Tibial nerve (tissue), 4 donors: Measurements from ENCODE around the gene DPYSL4.

Experiments used
- EP300 ChIP-seq, 2 donors: sonication (generic); formaldehyde crosslinking; IDR thresholded peaks; one replicate each; pipeline ENCODE4 v1.6.1; 2017; ENCODE audit warnings: antibody characterized with exemption in 2 of 2, mild to moderate bottlenecking in 1 of 2
- TF ChIP-seq, protein P1 (sequence below), 5 experiments: fragments of 200-600 bp in 3 of 5; fragments of 450-650 bp in 2 of 5; sonication (generic) in 3 of 5; IDR thresholded peaks; one replicate each; pipeline ENCODE4 v1.5.1; 2016 to 2019; ENCODE audit warnings: antibody characterized with exemption in 5 of 5, mild to moderate bottlenecking in 3 of 5, moderate library complexity in 2 of 5

DNA sequence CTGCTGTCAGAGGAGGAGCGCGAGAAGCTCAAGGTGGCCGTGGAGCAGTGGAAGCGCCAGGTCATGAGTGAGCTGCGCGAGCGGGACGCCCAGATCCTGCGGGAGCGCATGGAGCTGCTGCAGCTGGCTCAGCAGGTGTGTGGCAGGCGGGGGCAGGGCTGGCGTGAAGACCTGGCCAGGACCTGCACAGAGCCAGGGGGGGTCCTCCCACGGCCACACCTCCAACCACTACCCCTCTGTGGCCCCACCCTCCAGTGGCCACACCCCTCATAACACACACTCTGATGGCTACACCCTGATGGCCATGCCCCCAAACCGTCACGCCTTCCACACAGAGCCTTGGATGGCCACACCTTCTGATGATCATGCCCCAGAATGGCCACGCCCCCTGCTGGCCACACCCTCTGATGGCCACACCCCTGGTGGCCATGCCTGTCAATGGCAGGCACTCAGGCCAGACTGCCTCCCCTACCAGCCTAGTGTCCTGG, 23.4 kb upstream of the DPYSL4 start:
- TF ChIP-seq, protein P1, sequence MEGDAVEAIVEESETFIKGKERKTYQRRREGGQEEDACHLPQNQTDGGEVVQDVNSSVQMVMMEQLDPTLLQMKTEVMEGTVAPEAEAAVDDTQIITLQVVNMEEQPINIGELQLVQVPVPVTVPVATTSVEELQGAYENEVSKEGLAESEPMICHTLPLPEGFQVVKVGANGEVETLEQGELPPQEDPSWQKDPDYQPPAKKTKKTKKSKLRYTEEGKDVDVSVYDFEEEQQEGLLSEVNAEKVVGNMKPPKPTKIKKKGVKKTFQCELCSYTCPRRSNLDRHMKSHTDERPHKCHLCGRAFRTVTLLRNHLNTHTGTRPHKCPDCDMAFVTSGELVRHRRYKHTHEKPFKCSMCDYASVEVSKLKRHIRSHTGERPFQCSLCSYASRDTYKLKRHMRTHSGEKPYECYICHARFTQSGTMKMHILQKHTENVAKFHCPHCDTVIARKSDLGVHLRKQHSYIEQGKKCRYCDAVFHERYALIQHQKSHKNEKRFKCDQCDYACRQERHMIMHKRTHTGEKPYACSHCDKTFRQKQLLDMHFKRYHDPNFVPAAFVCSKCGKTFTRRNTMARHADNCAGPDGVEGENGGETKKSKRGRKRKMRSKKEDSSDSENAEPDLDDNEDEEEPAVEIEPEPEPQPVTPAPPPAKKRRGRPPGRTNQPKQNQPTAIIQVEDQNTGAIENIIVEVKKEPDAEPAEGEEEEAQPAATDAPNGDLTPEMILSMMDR (IDR thresholded peaks at IDR 0.05), result no peak
- no peak for TF ChIP-seq EP300 (IDR thresholded peaks at IDR 0.05)
